Activated naive CD4-positive, alpha-beta T cell treated with anti-CD3 and anti-CD28 coated beads, Interleukin-2, amount 10 ng/mL, durations not matched to agents 7 days and 5 days (primary cell): Measurements from ENCODE around the gene ACKR2.

Experiments used
- CTCF ChIA-PET: fragments of 350-600 bp; sonication (Branson Sonifier 250); formaldehyde crosslinking; loops from one replicate; lab custom pipeline; 2021; ENCODE audit warnings: antibody characterized with exemption; lab: Charles Lee
- DNase-seq: peaks from one replicate; pipeline ENCODE4 v3.0.0-alpha.2; 2020
- H3K27ac Mint-ChIP-seq: one replicate; pipeline ENCODE4 v1.8.0; 2021; ENCODE audit warnings: mild to moderate bottlenecking, moderate library complexity, mixed read lengths
- H3K27me3 Mint-ChIP-seq: one replicate; pipeline ENCODE4 v1.8.0; 2021; ENCODE audit warnings: mild to moderate bottlenecking, mixed read lengths
- H3K36me3 Mint-ChIP-seq: one replicate; pipeline ENCODE4 v1.8.0; 2021; ENCODE audit warnings: mixed read lengths
- H3K4me1 Mint-ChIP-seq: one replicate; pipeline ENCODE4 v1.8.0; 2021; ENCODE audit warnings: mixed read lengths
- H3K4me3 Mint-ChIP-seq: one replicate; pipeline ENCODE4 v1.8.0; 2021; ENCODE audit warnings: mild to moderate bottlenecking, moderate library complexity, mixed read lengths
- H3K9me3 Mint-ChIP-seq: one replicate; pipeline ENCODE4 v1.8.0; 2021; ENCODE audit warnings: mixed read lengths

Gene ACKR2

DNA sequence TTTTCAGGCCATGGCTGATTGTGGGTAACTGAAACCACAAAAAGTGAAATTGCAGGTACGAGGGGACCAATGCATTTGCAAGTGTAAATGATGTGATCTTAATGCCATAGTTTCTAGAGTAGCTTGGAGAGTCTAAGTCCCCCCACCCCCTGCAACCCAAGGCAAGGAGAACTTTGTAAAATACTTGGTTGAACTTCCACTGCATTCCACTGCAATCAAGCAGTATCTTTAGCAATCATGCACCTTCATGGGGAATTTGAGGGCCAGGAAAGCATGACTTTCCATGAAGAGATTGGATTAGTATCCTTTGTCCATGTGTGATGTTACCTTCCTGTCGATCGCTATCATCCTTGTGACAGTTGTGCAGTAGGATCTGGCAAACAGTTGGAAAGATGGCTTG is 77.8 kb downstream of the ACKR2 start:
- no peak overlapping the region for H3K27ac Mint-ChIP-seq
- H3K4me3 Mint-ChIP-seq, result no peak overlapping the region
- no peak for DNase-seq
- CTCF ChIA-PET, result no interaction called here
- peaks cover 5% of the 10 kb centered on the region for H3K4me1 Mint-ChIP-seq
- no peaks in the 10 kb centered on the region for H3K9me3 Mint-ChIP-seq
- no peaks in the 10 kb centered on the region for H3K36me3 Mint-ChIP-seq
- H3K27me3 Mint-ChIP-seq, result peaks cover 22% of the 10 kb centered on the region

DNA sequence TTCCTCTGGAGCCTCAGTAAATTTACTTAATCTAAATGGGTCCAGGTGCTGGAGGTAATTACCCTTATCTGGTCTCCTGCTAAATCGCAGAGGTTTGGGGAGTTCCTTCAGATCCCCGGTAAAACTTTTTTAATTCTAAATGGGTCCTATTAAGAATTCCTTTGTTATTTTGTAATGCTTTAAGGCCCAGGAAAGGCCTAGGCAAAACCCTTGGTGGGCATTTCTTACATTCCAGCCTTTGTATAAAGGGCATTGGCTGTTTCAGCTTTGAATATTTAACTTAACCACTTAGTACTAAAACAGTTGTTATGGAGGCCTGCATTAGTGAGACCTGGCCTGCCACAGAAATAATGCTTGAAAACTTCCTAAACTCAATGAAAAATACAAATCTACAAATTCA is 81.8 kb downstream of the ACKR2 start:
- Mint-ChIP-seq H3K4me3 (no peak overlapping the region), H3K27me3 (peaks cover 29% of the 10 kb centered on the region), H3K36me3 (no peaks in the 10 kb centered on the region), H3K9me3 (no peaks in the 10 kb centered on the region), H3K27ac (no peak overlapping the region), H3K4me1 (peaks cover 7% of the 10 kb centered on the region)
- DNase-seq, result no peak
- CTCF ChIA-PET, result no interaction called here

DNA sequence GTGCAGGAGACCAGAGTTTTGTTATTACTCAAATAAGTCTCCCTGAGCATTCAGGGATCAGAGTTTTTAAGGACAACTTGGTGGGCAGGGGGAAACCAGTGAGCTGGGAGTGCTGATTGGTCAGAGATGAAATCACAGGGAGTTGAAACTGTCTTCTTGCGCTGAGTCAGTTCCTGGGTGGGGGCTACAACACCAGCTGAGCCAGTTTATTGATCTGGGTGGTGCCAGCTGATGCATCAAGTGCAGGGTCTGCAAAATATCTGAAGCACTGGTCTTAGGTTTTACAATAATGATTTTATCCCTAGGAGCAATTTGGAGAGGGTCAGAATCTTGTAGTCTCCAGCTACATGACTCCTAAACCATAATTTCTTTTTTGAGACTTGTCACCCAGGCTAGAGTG is 82.9 kb downstream of the ACKR2 start:
- peaks cover 7% of the 10 kb centered on the region for H3K4me1 Mint-ChIP-seq
- no peak overlapping the region for H3K4me3 Mint-ChIP-seq
- no peak overlapping the region for H3K27ac Mint-ChIP-seq
- no peak for DNase-seq
- CTCF ChIA-PET, result no interaction called here
- H3K27me3 Mint-ChIP-seq, result peaks cover 28% of the 10 kb centered on the region
- no peaks in the 10 kb centered on the region for H3K36me3 Mint-ChIP-seq
- no peaks in the 10 kb centered on the region for H3K9me3 Mint-ChIP-seq

DNA sequence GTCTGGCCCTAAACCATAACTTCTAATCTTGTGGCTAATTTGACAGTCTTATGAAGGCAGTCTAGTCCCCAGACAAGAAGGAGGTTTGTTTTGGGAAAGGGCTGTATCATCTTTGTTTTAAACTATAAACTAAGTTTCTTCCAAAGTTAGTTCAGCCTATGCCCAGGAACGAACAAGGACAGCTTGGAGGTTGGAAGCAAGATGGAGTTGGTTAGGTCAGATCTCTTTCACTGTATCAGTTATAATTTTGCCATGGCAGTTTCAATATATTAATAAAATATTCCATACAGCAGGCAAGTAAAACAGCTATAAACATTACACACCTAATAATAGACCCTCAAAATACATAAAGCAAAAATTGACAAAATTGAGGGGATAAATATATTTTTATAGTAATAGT is 83.6 kb downstream of the ACKR2 start:
- no peak for DNase-seq
- H3K4me3 Mint-ChIP-seq, result no peak overlapping the region
- no peak overlapping the region for H3K27ac Mint-ChIP-seq
- peaks cover 7% of the 10 kb centered on the region for H3K4me1 Mint-ChIP-seq
- H3K27me3 Mint-ChIP-seq, result peaks cover 24% of the 10 kb centered on the region
- no peaks in the 10 kb centered on the region for H3K36me3 Mint-ChIP-seq
- CTCF ChIA-PET, result interaction anchor here (0.6 kb wide), 1 partner anchor 153 kb away, joined by 3 read pairs; no protein-coding TSS in a partner anchor
- no peaks in the 10 kb centered on the region for H3K9me3 Mint-ChIP-seq

DNA sequence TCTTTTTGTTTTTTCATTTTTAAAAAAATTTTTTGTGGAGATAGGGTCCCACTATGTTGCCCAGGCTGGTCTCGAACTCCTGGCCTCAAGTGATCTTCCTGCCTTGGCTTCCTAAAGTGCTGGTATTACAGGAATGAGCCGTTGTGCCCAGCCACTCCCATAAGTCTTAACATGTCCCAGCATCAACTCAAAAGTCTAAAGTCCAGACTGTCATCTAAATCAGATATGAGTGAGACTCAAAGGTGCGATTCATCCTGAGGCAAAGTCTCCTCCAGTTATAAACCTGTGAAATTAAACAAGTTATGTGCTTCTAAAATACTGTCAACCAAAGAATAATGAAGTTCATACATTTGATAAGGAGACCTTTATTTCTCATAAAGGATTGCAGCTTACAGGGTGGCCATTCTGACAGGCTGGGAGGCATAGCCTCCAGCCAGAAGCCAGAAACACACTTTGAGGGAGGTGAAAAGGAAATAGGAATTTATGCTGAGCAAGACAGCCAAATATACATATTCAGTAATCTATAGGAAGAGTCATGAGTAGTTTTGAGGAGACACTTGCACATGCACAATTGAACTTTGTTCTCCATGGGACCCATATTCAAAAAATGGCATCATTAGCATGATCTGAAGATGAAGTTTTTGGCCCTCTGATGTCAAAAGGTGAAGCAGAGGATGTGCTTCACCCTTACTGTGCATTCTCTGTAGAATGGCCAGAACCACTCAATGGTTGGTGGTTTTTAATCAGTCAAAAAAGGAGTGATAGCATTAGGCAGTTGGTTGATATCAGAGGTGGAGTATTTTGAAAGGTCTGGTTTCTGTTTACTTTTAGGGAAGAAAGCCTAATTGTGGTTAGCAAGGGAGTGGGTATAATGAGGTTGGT is 85.7 kb downstream of the ACKR2 start:
- Mint-ChIP-seq H3K27ac (no peak overlapping the region), H3K9me3 (no peaks in the 10 kb centered on the region)

DNA sequence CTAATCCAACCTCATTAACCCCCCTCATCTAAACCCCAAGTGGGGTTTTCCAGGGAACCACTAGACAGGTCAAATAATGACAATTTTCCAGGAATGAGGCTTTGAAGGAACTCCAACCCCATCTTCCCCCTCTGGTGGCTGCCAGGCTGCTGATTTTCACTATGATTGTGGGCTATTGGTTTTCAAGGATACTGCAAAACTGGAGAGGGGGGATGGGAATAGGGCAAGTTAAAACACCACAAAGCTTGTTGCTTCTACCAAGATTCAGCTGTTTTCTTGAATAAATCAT is 86.3 kb downstream of the ACKR2 start:
- Mint-ChIP-seq H3K27me3 (peaks cover 15% of the 10 kb centered on the region), H3K27ac (no peak overlapping the region), H3K9me3 (no peaks in the 10 kb centered on the region), H3K4me1 (peaks cover 7% of the 10 kb centered on the region), H3K36me3 (no peaks in the 10 kb centered on the region), H3K4me3 (no peak overlapping the region)
- CTCF ChIA-PET, result no interaction called here
- DNase-seq, result no peak

More for the DNA sequence above, 85.7 kb downstream of the ACKR2 start:
- Mint-ChIP-seq H3K27me3 (peaks cover 16% of the 10 kb centered on the region), H3K4me1 (peaks cover 7% of the 10 kb centered on the region), H3K36me3 (no peaks in the 10 kb centered on the region), H3K4me3 (no peak overlapping the region)
- DNase-seq, result no peak
- CTCF ChIA-PET, result no interaction called here

DNA sequence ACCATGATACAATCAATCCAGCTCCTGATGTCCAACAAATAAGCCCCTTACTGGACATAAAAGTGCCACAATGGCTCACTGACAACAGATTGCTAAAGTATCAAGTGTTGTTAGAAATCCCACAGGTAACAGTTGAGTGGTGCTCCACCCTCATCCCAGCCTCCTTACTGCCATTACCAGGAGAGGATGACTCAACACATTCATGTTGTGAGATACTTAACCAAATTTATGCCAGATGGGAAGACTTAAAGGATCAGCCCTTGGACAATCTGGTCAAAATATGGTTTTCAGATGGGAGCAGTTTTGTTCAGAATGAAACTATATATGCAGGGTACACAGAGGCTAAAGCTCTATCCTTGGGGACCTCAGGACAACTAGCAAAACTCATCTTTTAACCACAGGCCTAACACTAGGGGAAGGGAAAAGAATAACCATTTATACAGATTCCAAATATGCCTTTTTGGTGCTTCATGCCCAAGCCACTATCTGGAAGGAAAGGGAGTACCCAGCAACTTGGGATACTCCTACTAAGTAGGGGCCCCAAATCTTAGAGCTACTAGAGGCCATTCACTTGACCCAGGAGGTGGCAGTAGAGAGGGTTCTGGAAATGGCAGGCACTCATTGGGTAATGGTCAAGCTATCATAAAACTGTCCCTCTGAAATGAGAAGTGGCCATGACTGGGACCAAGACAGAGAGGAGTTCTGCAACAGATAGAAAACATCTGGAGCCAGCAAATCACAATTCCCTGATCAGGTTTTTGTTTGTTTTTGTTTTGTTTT is 89.8 kb downstream of the ACKR2 start:
- Mint-ChIP-seq H3K9me3 (peaks cover 7% of the 10 kb centered on the region), H3K36me3 (no peaks in the 10 kb centered on the region), H3K4me3 (no peak overlapping the region), H3K27me3 (peaks cover 9% of the 10 kb centered on the region), H3K4me1 (peaks cover 3% of the 10 kb centered on the region), H3K27ac (no peak overlapping the region)
- no peak for DNase-seq
- CTCF ChIA-PET, result interaction anchor here (1.5 kb wide), 1 partner anchor 60 kb away, joined by 3 read pairs; no protein-coding TSS in a partner anchor

DNA sequence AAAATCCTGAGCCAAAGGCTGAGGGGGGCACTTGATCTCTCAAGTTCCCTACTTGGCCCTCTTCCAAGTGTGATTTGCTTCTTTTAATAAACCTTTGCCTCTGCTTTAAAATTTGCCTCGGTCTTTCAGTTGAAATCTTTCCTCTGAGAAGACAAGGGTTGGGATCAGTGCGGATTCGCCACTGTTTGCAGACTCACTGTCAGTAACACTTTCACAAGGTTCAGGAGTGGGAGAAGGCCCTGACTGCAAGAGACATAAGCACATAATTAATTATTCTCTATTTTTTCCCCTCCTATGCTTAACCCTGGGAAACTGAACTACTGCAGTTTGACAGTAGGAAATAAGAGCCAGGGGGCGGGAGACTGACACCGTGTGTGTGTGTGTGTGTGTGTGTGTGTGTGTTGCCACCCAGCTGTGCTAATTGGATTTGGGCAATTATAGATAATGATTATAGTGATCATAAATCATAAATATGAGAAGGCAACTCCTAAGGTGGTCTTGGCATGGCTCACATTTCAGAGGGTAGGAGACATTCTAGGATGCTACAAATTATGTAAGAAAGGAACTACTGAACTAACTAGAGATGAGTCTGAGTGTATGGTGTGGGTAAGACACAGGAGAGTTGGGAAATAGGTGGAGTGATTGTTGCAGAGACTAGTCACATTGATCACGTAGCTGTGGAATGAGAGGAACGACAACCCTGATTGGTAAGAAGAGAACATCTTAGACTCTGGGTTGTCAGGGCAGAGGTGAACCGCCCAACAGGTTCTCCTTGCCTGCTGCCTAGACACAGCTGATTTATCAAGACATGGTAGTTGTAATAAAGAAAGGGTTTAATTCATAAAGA is 91.2 kb downstream of the ACKR2 start:
- Mint-ChIP-seq H3K4me3 (no peak overlapping the region), H3K9me3 (peaks cover 13% of the 10 kb centered on the region), H3K27ac (no peak overlapping the region), H3K36me3 (peaks cover 7% of the 10 kb centered on the region), H3K4me1 (peaks cover 3% of the 10 kb centered on the region), H3K27me3 (peaks cover 17% of the 10 kb centered on the region)
- no peak for DNase-seq
- CTCF ChIA-PET, result no interaction called here

DNA sequence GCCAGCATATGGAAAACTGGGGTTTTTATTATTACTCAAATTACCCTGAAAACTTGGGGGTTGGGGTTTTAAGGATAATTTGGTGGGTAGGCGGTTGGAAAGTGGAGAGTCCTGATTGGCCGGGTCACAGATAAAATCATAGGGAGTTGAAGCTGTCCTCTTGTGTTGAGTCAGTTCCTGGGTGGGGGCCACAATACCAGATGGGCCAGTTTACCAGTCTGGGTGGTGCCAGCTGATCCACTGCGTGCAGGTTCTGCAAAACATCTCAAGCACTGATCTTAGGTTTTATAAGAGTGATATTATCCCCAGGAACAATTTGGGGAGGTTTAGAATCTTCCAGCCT is 91.8 kb downstream of the ACKR2 start:
- H3K36me3 Mint-ChIP-seq, result peaks cover 11% of the 10 kb centered on the region
- CTCF ChIA-PET, result no interaction called here
- H3K27ac Mint-ChIP-seq, result no peak overlapping the region
- H3K27me3 Mint-ChIP-seq, result peaks cover 22% of the 10 kb centered on the region
- no peak overlapping the region for H3K4me3 Mint-ChIP-seq
- peaks cover 7% of the 10 kb centered on the region for H3K4me1 Mint-ChIP-seq
- peaks cover 13% of the 10 kb centered on the region for H3K9me3 Mint-ChIP-seq
- DNase-seq, result no peak

DNA sequence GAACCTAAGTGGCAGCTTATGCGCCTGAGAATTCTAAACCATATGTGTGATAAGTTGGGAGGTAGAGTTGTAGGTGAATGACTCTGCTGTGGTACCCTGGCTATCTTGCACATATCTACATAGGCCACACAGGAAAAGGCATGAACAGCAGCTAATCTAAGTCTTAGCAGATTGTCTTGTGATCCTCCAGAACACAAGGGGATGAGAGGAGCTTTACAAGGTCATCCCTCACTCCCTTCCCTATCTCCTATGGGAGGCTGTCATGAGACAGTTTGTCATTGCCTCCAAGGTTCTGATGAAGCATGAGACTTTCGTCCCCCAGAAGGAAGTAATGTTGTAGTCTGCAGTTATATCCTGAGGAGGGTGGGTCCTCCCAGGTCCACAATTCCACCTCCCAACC is 93.0 kb downstream of the ACKR2 start:
- CTCF ChIA-PET, result no interaction called here
- peaks cover 35% of the 10 kb centered on the region for H3K27me3 Mint-ChIP-seq

DNA sequence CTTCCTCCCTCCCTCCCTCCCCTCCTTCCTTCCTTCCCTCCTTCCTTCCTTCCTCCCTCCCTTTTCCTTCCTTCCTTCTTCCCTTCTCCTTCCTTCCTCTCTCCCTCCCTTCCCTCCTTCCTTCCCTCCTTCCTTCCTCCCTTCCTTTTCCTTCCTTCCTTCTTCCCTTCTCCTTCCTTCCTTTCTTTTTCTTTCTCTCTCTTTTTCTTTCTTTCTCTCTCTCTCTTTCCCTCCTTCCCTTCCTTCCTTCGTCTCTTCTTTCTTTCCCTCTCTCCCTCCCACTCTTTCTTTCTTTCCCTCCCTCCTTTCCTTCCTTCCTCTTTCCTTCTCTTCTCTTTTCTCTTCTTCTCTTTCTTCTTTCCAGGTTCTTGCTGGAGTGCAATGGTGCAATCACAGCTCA is 94.8 kb downstream of the ACKR2 start:
- H3K4me3 Mint-ChIP-seq, result no peak overlapping the region
- H3K27ac Mint-ChIP-seq, result no peak overlapping the region
- DNase-seq, result no peak
- CTCF ChIA-PET, result no interaction called here
- H3K36me3 Mint-ChIP-seq, result peaks cover 15% of the 10 kb centered on the region
- H3K9me3 Mint-ChIP-seq, result peaks cover 13% of the 10 kb centered on the region
- H3K4me1 Mint-ChIP-seq, result peaks cover 11% of the 10 kb centered on the region
- H3K27me3 Mint-ChIP-seq, result peaks cover 45% of the 10 kb centered on the region

More for the DNA sequence above, 93.0 kb downstream of the ACKR2 start:
- Mint-ChIP-seq H3K36me3 (peaks cover 15% of the 10 kb centered on the region), H3K4me3 (no peak overlapping the region), H3K4me1 (peaks cover 11% of the 10 kb centered on the region), H3K27ac (no peak overlapping the region), H3K9me3 (peaks cover 13% of the 10 kb centered on the region)
- DNase-seq, result no peak

DNA sequence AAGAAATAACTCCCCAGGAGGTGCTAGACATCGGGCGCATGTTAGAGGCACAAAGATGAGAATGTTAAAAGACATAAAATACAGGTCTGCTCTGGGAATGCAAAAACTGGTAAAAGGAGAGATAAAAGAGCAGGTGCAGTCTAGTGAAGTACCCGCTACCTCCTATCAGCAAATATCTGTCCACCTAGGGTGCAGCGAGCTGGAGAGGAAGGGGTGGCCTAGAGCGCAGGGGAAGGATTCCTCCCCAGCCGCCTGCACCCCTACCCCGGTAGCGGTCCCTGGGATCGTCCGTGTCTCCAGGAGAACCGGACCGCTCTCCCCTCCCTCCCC is 96.5 kb downstream of the ACKR2 start:
- Mint-ChIP-seq H3K4me1 (peaks cover 11% of the 10 kb centered on the region), H3K36me3 (peaks cover 15% of the 10 kb centered on the region), H3K27me3 (peaks cover 45% of the 10 kb centered on the region), H3K4me3 (peak overlapping the region; percentile 58), H3K27ac (no peak overlapping the region), H3K9me3 (peaks cover 17% of the 10 kb centered on the region)
- DNase-seq, result no peak
- CTCF ChIA-PET, result no interaction called here

DNA sequence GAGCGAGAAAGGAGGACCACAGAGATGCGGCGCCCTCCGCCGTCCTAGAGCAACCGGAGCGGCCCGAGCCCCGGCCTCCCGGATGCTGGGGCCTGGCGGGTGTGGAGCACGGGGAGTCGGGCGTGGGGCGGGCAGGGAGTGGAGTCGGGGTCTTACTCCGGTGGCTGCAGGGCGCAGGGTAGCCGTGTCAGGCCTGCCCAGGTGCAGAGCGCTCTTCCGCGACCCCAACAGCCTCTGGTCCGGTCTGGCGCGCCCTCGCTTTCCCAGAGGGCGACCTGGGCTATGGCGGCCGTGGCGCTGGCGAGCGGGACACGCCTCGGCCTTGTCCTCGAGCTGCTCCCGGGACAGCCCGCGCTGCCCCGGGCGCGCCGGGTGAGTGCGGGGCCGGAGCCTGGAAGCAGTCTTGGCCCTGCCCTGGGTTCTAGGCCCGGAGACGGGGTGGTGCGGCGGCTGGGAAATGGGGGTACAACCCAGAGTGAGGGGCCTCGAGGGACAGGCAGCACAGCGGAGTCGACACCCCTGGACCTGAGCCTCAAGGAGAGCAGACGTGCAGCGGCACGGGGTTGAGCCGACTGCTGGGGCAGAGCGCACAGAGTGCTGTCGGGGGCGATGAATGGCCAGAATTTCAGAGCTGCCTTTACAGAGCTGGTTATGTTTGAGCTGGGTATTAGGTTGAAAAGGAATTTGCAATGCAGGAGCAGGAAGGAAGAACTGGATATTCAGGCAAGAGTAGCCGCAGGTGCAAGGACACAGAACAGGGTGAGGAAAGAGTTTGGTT is 97.0 kb downstream of the ACKR2 start, which contains the start of gene ZNF662:
Gene ZNF662 (plus strand): TSS at position 73 of the 778 bp plus-strand sequence. CDS start 1,973 bp downstream, outside the sequence.
- CTCF ChIA-PET, result no interaction called here
- Mint-ChIP-seq H3K9me3 (peaks cover 19% of the 10 kb centered on the region), H3K4me1 (peaks cover 8% of the 10 kb centered on the region), H3K27me3 (peaks cover 45% of the 10 kb centered on the region), H3K36me3 (peaks cover 15% of the 10 kb centered on the region), H3K27ac (no peak within 1 kb of the TSS), H3K4me3 (peak within 1 kb of the TSS; percentile 58)
- DNase-seq, result peak; percentile 30

DNA sequence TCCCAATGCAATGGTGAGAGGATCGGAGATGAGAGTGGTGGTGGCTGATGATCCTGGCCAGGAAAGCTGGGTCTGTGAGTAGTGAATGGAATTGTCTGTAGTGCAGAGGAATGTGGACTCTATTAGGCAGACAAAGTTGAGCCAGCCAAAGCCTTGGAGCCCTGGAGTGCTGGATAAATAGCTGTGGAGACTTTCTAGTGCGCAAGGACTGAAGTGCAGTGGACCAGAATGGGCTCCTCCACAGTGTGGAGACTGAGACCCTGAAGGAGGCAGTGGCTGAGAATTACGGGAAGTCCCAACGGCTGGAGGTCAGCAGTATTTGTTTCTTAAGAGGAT is 97.6 kb downstream of the ACKR2 start:
- Mint-ChIP-seq H3K4me3 (peak overlapping the region; percentile 1), H3K27me3 (peaks cover 45% of the 10 kb centered on the region), H3K27ac (no peak overlapping the region), H3K9me3 (peaks cover 22% of the 10 kb centered on the region), H3K4me1 (peaks cover 8% of the 10 kb centered on the region), H3K36me3 (peaks cover 15% of the 10 kb centered on the region)
- DNase-seq, result no peak
- CTCF ChIA-PET, result no interaction called here
